SK-N-SH (cell line): ENCODE data around the gene PIH1D2. TPM values are rescaled to one million over a fixed set of nuclear protein-coding genes. Genes with fewer than 3 reads are reported as not detected.

Experiments used
- CTCF ChIA-PET: fragments of 300-600, 350-600 bp; formaldehyde crosslinking; extraction: SDS; loops from one replicate; lab custom pipeline; 2021; lab: Yijun Ruan, JAX
- POLR2A ChIA-PET: fragments of 350-600 bp; sonication (Branson Sonifier 250); formaldehyde crosslinking; extraction: SDS; loops from one replicate; lab custom pipeline; 2020; ENCODE audit warnings: antibody characterized with exemption, inconsistent platforms; lab: Yijun Ruan, JAX
- DNase-seq: peaks from one replicate; pipeline ENCODE4 v3.0.0; 2012
- H2AFZ ChIP-seq: fragments of 200-600 bp; sonication (generic); 2 replicates; pipeline ENCODE4 v1.8.1; 2016; ENCODE audit warnings: antibody characterized with exemption, mild to moderate bottlenecking, low read depth
- H3F3A ChIP-seq: fragments of 200-600 bp; sonication (generic); replicated peaks from 2 replicates; pipeline ENCODE3; 2016; ENCODE audit warnings: antibody characterized with exemption, mild to moderate bottlenecking; ENCODE audit not compliant: insufficient read depth
- H3K27ac ChIP-seq, 2 experiments: fragments of 200-500 bp in 1 of 2; fragments of 200-600 bp in 1 of 2; sonication (Bioruptor generic) in 1 of 2; sonication (generic), shearing (Covaris generic) in 1 of 2; 2 replicates each; pipeline versions ENCODE4 v1.5.1 to v1.6.1; 2014 to 2016; ENCODE audit warnings: low read depth in 2 of 2, inconsistent platforms in 1 of 2, low read length in 1 of 2, mild to moderate bottlenecking in 1 of 2, mixed read lengths in 1 of 2
- H3K27me3 ChIP-seq: fragments of 200-600 bp; sonication (generic), shearing (Covaris generic); 2 replicates; pipeline ENCODE4 v1.6.1; 2016; ENCODE audit warnings: mixed run types; ENCODE audit not compliant: insufficient read depth
- H3K36me3 ChIP-seq, 2 experiments: fragments of 200-500 bp in 1 of 2; fragments of 200-600 bp in 1 of 2; sonication (Bioruptor generic) in 1 of 2; sonication (generic) in 1 of 2; replicated peaks in 1 of 2; 2 replicates each; pipeline versions ENCODE3 to v1.5.1; 2014 to 2016; ENCODE audit warnings: low read length in 1 of 2, mild to moderate bottlenecking in 1 of 2; ENCODE audit not compliant: insufficient read depth in 2 of 2, control insufficient read depth in 1 of 2
- H3K4me1 ChIP-seq, 2 experiments: fragments of 200-500 bp in 1 of 2; fragments of 200-600 bp in 1 of 2; sonication (Bioruptor generic) in 1 of 2; sonication (generic), shearing (Covaris generic) in 1 of 2; 2 replicates each; pipeline versions ENCODE4 v1.5.1 to v1.6.1; 2014 to 2016; ENCODE audit warnings: low read depth in 1 of 2, low read length in 1 of 2, mixed run types in 1 of 2; ENCODE audit not compliant: insufficient read depth in 2 of 2, control insufficient read depth in 1 of 2
- H3K4me2 ChIP-seq: fragments of 200-600 bp; sonication (generic), shearing (Covaris generic); 2 replicates; pipeline ENCODE4 v1.6.1; 2017; ENCODE audit warnings: mixed run types
- H3K4me3 ChIP-seq, 2 experiments: fragments of 200-500 bp in 1 of 2; fragments of 200-600 bp in 1 of 2; sonication (Bioruptor generic) in 1 of 2; sonication (generic), shearing (Covaris generic) in 1 of 2; 2 replicates each; pipeline versions ENCODE4 v1.5.1 to v1.8.1; 2014 to 2016; ENCODE audit warnings: low read depth in 2 of 2, inconsistent platforms in 1 of 2, low read length in 1 of 2, mild to moderate bottlenecking in 1 of 2, mixed read lengths in 1 of 2, moderate library complexity in 1 of 2
- H3K79me2 ChIP-seq: fragments of 200-600 bp; sonication (generic); 2 replicates; pipeline ENCODE4 v1.8.1; 2017; ENCODE audit warnings: mild to moderate bottlenecking; ENCODE audit not compliant: insufficient read depth
- H3K9ac ChIP-seq: fragments of 200-600 bp; sonication (generic); 2 replicates; pipeline ENCODE4 v1.6.1; 2017; ENCODE audit warnings: mixed run types
- H3K9me2 ChIP-seq: fragments of 200-600 bp; sonication (generic); 2 replicates; pipeline ENCODE4 v1.6.1; 2017; ENCODE audit warnings: mixed run types
- H3K9me3 ChIP-seq: fragments of 200-600 bp; sonication (generic); 2 replicates; pipeline ENCODE4 v1.6.1; 2017; ENCODE audit warnings: mixed run types, mild to moderate bottlenecking, moderate library complexity
- H4K20me1 ChIP-seq: fragments of 200-600 bp; sonication (generic); 2 replicates; pipeline ENCODE4 v1.6.1; 2017; ENCODE audit warnings: mild to moderate bottlenecking, mixed run types; ENCODE audit not compliant: insufficient read depth
- CHD2 ChIP-seq: fragments of 150-350 bp; IDR thresholded peaks from 2 replicates; pipeline ENCODE4 v1.6.1; 2018; ENCODE audit warnings: low read length; ENCODE audit not compliant: partially characterized antibody
- EP300 ChIP-seq, 2 experiments: IDR thresholded peaks; 2 replicates each; pipeline versions ENCODE4 v1.4.0 to v1.6.1; 2012; ENCODE audit warnings: borderline replicate concordance in 1 of 2, low read depth in 1 of 2, low read length in 1 of 2
- EZH2phosphoT487 ChIP-seq: fragments of 200-600 bp; sonication (generic); IDR thresholded peaks from 2 replicates; pipeline ENCODE4 v1.6.1; 2017; ENCODE audit warnings: low read depth, mixed run types, mild to moderate bottlenecking, antibody characterized with exemption, moderate library complexity, borderline replicate concordance
- FOXM1 ChIP-seq: IDR thresholded peaks from 2 replicates; pipeline ENCODE4 v1.4.0; 2012; ENCODE audit warnings: low read depth, mild to moderate bottlenecking
- JUND ChIP-seq: IDR thresholded peaks from 2 replicates; pipeline ENCODE4 v1.4.0; 2012
- MEF2A ChIP-seq: IDR thresholded peaks from 2 replicates; pipeline ENCODE4 v1.4.0; 2012; ENCODE audit warnings: low read depth, borderline replicate concordance
- MXI1 ChIP-seq: IDR thresholded peaks from 2 replicates; pipeline ENCODE4 v1.6.1; 2012; ENCODE audit warnings: mild to moderate bottlenecking, low read depth, low read length, improper control_type of control experiment
- RCOR1 ChIP-seq: fragments of 150-350 bp; IDR thresholded peaks from 2 replicates; pipeline ENCODE4 v1.6.1; 2017; ENCODE audit warnings: antibody characterized with exemption, low read length
- SMC3 ChIP-seq: IDR thresholded peaks from 2 replicates; pipeline ENCODE4 v1.6.1; 2012; ENCODE audit warnings: low read depth, low read length, improper control_type of control experiment
- YY1 ChIP-seq: IDR thresholded peaks from 2 replicates; pipeline ENCODE4 v1.4.0; 2012; ENCODE audit warnings: low read depth, mild to moderate bottlenecking
- WGBS: methylation state at CpG from one replicate; pipeline ENCODE4 v1.1.6; 2017; ENCODE audit warnings: low lambda C conversion rate; 5-methylcytosine and 5-hydroxymethylcytosine counted together
- polyA plus RNA-seq, 3 experiments: library from polyadenylated mRNA; depleted of rRNA; stranded (reverse); fragments of >200 nt; gene quantifications; 2 replicates each; pipeline ENCODE4 v1.2.3, GENCODE V29; 2012
- TF ChIP-seq, protein P1 (sequence below): IDR thresholded peaks from 2 replicates; pipeline ENCODE4 v1.6.1; 2012; ENCODE audit warnings: mild to moderate bottlenecking, low read depth, low read length, moderate library complexity
- TF ChIP-seq, protein P2 (sequence below): IDR thresholded peaks from 2 replicates; pipeline ENCODE4 v1.4.0; 2012; ENCODE audit warnings: low read depth
- TF ChIP-seq, protein P3 (sequence below): fragments of 200-600 bp; sonication (generic); IDR thresholded peaks from 2 replicates; pipeline ENCODE4 v1.6.1; 2017; ENCODE audit warnings: antibody characterized with exemption, mild to moderate bottlenecking, moderate library complexity
- TF ChIP-seq, protein P4 (sequence below): IDR thresholded peaks from 2 replicates; pipeline ENCODE4 v1.4.0; 2012; ENCODE audit warnings: low read depth, borderline replicate concordance

Gene PIH1D2
- polyA plus RNA-seq, 1 of the 3 experiments (the other 2 are of a cell fraction), result 0.97 TPM

DNA sequence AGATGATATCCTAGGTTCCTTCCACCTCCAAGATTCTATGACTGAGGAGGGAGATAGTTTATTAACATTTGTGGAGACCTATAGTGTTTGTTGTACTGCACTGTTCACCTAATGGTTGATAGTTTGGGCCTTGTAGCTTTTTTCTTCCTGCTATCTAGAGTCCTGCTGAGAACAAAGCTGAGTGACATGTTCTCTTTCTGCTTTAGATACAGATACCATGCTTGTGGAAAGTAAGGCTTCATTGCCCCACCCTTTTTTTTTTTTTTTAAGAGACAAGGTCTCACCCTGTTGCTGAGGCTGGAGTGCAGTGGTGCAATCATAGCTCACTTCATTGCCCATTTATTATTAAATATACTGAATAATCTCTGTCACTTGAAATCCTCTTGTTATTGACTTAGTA lies 36.3 kb downstream of the PIH1D2 start:
- Histone ChIP-seq H3K9me3 (no peaks in the 10 kb centered on the region), H3K27me3 (no peaks in the 10 kb centered on the region), H2AFZ (no peak overlapping the region), H3F3A (peaks cover 13% of the 10 kb centered on the region), H3K9me2 (no peaks in the 10 kb centered on the region), H3K4me3 (no peak overlapping the region), H3K27ac (no peak overlapping the region), H4K20me1 (no peaks in the 10 kb centered on the region), H3K36me3 (peaks cover 44 to 57% of the 10 kb centered on the region in 2 experiments), H3K9ac (no peak overlapping the region), H3K4me2 (no peak overlapping the region), H3K4me1 (no peaks in the 10 kb centered on the region; a peak in 1 of 4 replicates), H3K79me2 (no peaks in the 10 kb centered on the region)
- DNase-seq, result no peak
- CTCF ChIA-PET, result no interaction called here
- TF ChIP-seq FOXM1 (no peak), YY1 (no peak), RCOR1 (no peak), SMC3 (no peak), EZH2phosphoT487 (no peak), JUND (no peak), EP300 (IDR thresholded peaks at IDR 0.05; ENCODE audit: borderline replicate concordance in 1 of 2, low read depth in 1 of 2, low read length in 1 of 2) (no peak), MEF2A (no peak)
- TF ChIP-seq, protein P1, sequence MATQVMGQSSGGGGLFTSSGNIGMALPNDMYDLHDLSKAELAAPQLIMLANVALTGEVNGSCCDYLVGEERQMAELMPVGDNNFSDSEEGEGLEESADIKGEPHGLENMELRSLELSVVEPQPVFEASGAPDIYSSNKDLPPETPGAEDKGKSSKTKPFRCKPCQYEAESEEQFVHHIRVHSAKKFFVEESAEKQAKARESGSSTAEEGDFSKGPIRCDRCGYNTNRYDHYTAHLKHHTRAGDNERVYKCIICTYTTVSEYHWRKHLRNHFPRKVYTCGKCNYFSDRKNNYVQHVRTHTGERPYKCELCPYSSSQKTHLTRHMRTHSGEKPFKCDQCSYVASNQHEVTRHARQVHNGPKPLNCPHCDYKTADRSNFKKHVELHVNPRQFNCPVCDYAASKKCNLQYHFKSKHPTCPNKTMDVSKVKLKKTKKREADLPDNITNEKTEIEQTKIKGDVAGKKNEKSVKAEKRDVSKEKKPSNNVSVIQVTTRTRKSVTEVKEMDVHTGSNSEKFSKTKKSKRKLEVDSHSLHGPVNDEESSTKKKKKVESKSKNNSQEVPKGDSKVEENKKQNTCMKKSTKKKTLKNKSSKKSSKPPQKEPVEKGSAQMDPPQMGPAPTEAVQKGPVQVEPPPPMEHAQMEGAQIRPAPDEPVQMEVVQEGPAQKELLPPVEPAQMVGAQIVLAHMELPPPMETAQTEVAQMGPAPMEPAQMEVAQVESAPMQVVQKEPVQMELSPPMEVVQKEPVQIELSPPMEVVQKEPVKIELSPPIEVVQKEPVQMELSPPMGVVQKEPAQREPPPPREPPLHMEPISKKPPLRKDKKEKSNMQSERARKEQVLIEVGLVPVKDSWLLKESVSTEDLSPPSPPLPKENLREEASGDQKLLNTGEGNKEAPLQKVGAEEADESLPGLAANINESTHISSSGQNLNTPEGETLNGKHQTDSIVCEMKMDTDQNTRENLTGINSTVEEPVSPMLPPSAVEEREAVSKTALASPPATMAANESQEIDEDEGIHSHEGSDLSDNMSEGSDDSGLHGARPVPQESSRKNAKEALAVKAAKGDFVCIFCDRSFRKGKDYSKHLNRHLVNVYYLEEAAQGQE, result no peak
- POLR2A ChIA-PET, result no interaction called here

DNA sequence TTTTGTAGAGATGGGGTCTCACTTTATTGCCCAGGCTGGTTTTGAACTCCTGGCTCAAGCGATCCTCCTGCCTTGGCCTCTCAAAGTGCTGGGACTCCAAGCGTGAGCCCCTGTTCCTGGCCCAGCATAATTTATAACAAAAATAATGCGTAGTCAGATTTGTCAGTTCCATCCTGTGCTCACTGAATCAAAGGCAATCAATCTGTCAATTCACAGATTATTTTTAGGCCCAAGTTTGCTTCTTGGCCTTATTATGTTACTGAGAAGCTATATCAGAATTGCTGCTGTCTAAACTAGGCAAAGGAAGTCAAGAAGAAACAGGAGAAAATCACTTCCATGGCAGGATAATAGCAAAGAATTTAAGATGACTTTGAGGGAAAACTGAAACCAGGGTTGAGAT lies 39.9 kb downstream of the PIH1D2 start:
- no peak overlapping the region for H3K27ac ChIP-seq
- no peaks in the 10 kb centered on the region for H3K27me3 ChIP-seq
- no peak overlapping the region for H3K4me2 ChIP-seq
- no peak overlapping the region for H3K4me3 ChIP-seq
- H2AFZ ChIP-seq, result no peak overlapping the region
- POLR2A ChIA-PET, result no interaction called here
- H3K4me1 ChIP-seq, result no peaks in the 10 kb centered on the region
- H3K36me3 ChIP-seq, result peaks cover 47 to 56% of the 10 kb centered on the region in 2 experiments
- H4K20me1 ChIP-seq, result no peaks in the 10 kb centered on the region
- no peak for DNase-seq
- CTCF ChIA-PET, result interaction anchor here (0.9 kb wide), 1 partner anchor 9 kb away, joined by 4 read pairs; no protein-coding TSS in a partner anchor
- H3K9me3 ChIP-seq, result no peaks in the 10 kb centered on the region
- WGBS, result 98% methylated on average over 3 of the region's 3 CpGs
- H3K9ac ChIP-seq, result no peak overlapping the region
- H3F3A ChIP-seq, result peaks cover 6% of the 10 kb centered on the region
- TF ChIP-seq, protein P2, sequence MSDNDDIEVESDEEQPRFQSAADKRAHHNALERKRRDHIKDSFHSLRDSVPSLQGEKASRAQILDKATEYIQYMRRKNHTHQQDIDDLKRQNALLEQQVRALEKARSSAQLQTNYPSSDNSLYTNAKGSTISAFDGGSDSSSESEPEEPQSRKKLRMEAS, result no peak
- TF ChIP-seq, protein P3, sequence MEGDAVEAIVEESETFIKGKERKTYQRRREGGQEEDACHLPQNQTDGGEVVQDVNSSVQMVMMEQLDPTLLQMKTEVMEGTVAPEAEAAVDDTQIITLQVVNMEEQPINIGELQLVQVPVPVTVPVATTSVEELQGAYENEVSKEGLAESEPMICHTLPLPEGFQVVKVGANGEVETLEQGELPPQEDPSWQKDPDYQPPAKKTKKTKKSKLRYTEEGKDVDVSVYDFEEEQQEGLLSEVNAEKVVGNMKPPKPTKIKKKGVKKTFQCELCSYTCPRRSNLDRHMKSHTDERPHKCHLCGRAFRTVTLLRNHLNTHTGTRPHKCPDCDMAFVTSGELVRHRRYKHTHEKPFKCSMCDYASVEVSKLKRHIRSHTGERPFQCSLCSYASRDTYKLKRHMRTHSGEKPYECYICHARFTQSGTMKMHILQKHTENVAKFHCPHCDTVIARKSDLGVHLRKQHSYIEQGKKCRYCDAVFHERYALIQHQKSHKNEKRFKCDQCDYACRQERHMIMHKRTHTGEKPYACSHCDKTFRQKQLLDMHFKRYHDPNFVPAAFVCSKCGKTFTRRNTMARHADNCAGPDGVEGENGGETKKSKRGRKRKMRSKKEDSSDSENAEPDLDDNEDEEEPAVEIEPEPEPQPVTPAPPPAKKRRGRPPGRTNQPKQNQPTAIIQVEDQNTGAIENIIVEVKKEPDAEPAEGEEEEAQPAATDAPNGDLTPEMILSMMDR, result no peak
- TF ChIP-seq CHD2 (no peak), MXI1 (no peak), RCOR1 (no peak)
- TF ChIP-seq, protein P4, sequence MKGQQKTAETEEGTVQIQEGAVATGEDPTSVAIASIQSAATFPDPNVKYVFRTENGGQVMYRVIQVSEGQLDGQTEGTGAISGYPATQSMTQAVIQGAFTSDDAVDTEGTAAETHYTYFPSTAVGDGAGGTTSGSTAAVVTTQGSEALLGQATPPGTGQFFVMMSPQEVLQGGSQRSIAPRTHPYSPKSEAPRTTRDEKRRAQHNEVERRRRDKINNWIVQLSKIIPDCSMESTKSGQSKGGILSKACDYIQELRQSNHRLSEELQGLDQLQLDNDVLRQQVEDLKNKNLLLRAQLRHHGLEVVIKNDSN, result no peak
- H3K79me2 ChIP-seq, result no peaks in the 10 kb centered on the region
- no peaks in the 10 kb centered on the region for H3K9me2 ChIP-seq
